HuH-7 (cell line): ENCODE data around the gene TAS1R2.
"Not testable (repeated sequence)": the region's sequence is repeated elsewhere in the genome, so short reads cannot be mapped to it uniquely, and the experiment has no call there.

Experiments used
- DNase-seq: peaks from one replicate; pipeline ENCODE4 v3.0.0; 2011; ENCODE audit warnings: low spot score

Gene TAS1R2

GRCh38 chr1:18859560-18859959 lies at the start of gene TAS1R2:
TAS1R2 (minus strand) TSS chr1:18859660; CDS start chr1:18859660, 0 bp downstream.
- no peak for DNase-seq

- DNase-seq: no peak
Observed at GRCh38 chr1:18907917-18908845, 48.7 kb upstream of the TAS1R2 start.

GRCh38 chr1:18907021-18907916 lies 47.8 kb upstream of the TAS1R2 start:
- peak; percentile 63 for DNase-seq

- DNase-seq: no peak
Observed at GRCh38 chr1:18903291-18903756, 43.9 kb upstream of the TAS1R2 start.

GRCh38 chr1:18902523-18903290 lies 43.2 kb upstream of the TAS1R2 start, which contains the start of gene ALDH4A1:
ALDH4A1 (minus strand) TSS chr1:18902555; CDS start chr1:18902523, 32 bp downstream.
- peak; percentile 99 for DNase-seq

- peak; percentile 26 for DNase-seq
Observed at GRCh38 chr1:18901952-18902522, 42.6 kb upstream of the TAS1R2 start.

GRCh38 chr1:18901147-18901951 lies 41.9 kb upstream of the TAS1R2 start:
- DNase-seq: no peak

GRCh38 chr1:18900303-18900841 lies 40.9 kb upstream of the TAS1R2 start:
- no peak for DNase-seq

- DNase-seq: no peak
Observed at GRCh38 chr1:18899363-18900049, 40.0 kb upstream of the TAS1R2 start.

GRCh38 chr1:18898567-18898966 lies 39.1 kb upstream of the TAS1R2 start:
- no peak for DNase-seq

GRCh38 chr1:18895317-18895716 lies 35.9 kb upstream of the TAS1R2 start:
- DNase-seq: no peak

GRCh38 chr1:18893120-18893519 lies 33.7 kb upstream of the TAS1R2 start:
- DNase-seq: no peak

- not testable (repeated sequence) for DNase-seq
Observed at GRCh38 chr1:18891858-18892257, 32.4 kb upstream of the TAS1R2 start.

GRCh38 chr1:18891426-18891780 lies 31.9 kb upstream of the TAS1R2 start:
- no peak for DNase-seq

GRCh38 chr1:18890706-18891425 lies 31.4 kb upstream of the TAS1R2 start:
- DNase-seq: no peak

GRCh38 chr1:18886003-18886335 lies 26.5 kb upstream of the TAS1R2 start:
- no peak for DNase-seq

GRCh38 chr1:18885311-18886002 lies 26.0 kb upstream of the TAS1R2 start:
- DNase-seq: no peak

- DNase-seq: no peak
Observed at GRCh38 chr1:18884727-18885126, 25.3 kb upstream of the TAS1R2 start.

GRCh38 chr1:18884419-18884717 lies 24.9 kb upstream of the TAS1R2 start:
- DNase-seq: no peak
